ENCODE data around the gene IL23R.

- TF ChIP-seq, protein P1, sequence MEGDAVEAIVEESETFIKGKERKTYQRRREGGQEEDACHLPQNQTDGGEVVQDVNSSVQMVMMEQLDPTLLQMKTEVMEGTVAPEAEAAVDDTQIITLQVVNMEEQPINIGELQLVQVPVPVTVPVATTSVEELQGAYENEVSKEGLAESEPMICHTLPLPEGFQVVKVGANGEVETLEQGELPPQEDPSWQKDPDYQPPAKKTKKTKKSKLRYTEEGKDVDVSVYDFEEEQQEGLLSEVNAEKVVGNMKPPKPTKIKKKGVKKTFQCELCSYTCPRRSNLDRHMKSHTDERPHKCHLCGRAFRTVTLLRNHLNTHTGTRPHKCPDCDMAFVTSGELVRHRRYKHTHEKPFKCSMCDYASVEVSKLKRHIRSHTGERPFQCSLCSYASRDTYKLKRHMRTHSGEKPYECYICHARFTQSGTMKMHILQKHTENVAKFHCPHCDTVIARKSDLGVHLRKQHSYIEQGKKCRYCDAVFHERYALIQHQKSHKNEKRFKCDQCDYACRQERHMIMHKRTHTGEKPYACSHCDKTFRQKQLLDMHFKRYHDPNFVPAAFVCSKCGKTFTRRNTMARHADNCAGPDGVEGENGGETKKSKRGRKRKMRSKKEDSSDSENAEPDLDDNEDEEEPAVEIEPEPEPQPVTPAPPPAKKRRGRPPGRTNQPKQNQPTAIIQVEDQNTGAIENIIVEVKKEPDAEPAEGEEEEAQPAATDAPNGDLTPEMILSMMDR (conservative IDR thresholded peaks at IDR 0.05; ENCODE audit: low read length) = no peak
- TF ChIP-seq EZH2phosphoT487 (IDR thresholded peaks at IDR 0.05; ENCODE audit: borderline replicate concordance, low read depth, low read length) = no peak
Observed at GRCh38 chr1:67192902-67193301, 26.6 kb downstream of the IL23R start.

All from OCI-LY7 (cell line).